ENCODE results near the gene PLBD2. TPM values are rescaled to one million over a fixed set of nuclear protein-coding genes. Genes with fewer than 3 reads are reported as not detected.

Gene PLBD2
- total RNA-seq, 1 donor from 2014 or later = 102 TPM

DNA sequence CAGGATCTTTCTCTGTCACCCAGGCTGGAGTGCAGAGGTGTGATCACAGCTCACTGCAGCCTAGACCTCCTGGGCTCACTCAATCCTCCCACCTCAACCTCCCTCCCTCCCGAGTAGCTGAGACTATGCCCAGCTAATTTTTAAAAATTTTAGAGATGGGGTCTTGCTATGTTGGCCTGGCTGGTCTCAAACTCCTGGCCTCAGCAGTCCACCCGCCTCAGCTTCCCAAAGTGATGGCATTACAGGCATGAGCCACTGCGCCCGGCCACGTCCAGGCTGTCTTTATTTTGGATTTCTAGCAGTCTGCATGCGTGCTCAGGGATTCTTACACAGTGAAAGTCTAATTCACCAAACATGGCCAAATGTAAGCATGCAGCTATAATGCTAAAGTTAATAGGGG, 41.3 kb upstream of the PLBD2 start:
- no peak overlapping the region for H3K27ac Mint-ChIP-seq (ENCODE audit: unreplicated experiment)
- TF ChIP-seq, protein P1, sequence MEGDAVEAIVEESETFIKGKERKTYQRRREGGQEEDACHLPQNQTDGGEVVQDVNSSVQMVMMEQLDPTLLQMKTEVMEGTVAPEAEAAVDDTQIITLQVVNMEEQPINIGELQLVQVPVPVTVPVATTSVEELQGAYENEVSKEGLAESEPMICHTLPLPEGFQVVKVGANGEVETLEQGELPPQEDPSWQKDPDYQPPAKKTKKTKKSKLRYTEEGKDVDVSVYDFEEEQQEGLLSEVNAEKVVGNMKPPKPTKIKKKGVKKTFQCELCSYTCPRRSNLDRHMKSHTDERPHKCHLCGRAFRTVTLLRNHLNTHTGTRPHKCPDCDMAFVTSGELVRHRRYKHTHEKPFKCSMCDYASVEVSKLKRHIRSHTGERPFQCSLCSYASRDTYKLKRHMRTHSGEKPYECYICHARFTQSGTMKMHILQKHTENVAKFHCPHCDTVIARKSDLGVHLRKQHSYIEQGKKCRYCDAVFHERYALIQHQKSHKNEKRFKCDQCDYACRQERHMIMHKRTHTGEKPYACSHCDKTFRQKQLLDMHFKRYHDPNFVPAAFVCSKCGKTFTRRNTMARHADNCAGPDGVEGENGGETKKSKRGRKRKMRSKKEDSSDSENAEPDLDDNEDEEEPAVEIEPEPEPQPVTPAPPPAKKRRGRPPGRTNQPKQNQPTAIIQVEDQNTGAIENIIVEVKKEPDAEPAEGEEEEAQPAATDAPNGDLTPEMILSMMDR (IDR thresholded peaks at IDR 0.05) = no peak
- H3K4me1 Mint-ChIP-seq (ENCODE audit: low read depth) = no peaks in the 10 kb centered on the region
- no peaks in the 10 kb centered on the region for H3K27me3 Mint-ChIP-seq (ENCODE audit: low read depth)
- no peaks in the 10 kb centered on the region for H3K9me3 Mint-ChIP-seq (ENCODE audit: low read depth)
- no peak overlapping the region for H3K4me3 Mint-ChIP-seq (ENCODE audit: unreplicated experiment)
- H3K36me3 Mint-ChIP-seq (ENCODE audit: low read depth) = peaks cover 24% of the 10 kb centered on the region
- no peak for DNase-seq (ENCODE audit: low spot score)

DNA sequence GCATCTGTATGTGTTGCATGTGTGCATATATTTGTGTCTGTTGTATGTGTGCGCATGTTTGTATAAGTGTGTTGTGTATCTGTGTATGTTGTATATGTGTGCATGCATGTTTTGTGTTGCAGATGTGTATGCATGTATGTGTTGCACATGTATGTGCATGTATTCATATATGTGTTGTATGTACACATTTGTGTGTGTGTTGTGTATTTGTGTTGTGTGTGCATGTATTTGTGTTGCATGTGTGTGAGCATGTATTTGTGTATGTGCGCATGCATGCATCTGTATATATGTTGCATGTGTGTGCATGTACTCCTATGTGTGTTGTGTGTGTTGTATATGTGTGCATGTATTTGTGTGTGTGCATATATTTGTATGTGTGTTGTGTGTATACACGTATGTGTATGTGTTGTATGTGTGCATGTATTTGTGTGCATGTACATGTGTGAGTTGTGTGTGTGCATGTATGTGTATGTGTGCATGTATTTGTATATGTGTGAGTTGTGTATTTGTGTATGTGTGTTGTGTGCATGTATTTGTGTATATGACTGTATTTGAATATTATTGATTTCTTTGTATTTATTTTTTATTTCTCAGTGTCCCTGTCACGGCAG, 40.2 kb upstream of the PLBD2 start:
- Mint-ChIP-seq H3K27me3 (ENCODE audit: low read depth) (no peaks in the 10 kb centered on the region), H3K36me3 (ENCODE audit: low read depth) (peaks cover 25% of the 10 kb centered on the region), H3K4me3 (ENCODE audit: unreplicated experiment) (no peak overlapping the region), H3K27ac (ENCODE audit: unreplicated experiment) (no peak overlapping the region), H3K4me1 (ENCODE audit: low read depth) (no peaks in the 10 kb centered on the region), H3K9me3 (ENCODE audit: low read depth) (peaks cover 5% of the 10 kb centered on the region)
- TF ChIP-seq, protein P1 (IDR thresholded peaks at IDR 0.05) = no peak
- DNase-seq (ENCODE audit: low spot score) = no peak

DNA sequence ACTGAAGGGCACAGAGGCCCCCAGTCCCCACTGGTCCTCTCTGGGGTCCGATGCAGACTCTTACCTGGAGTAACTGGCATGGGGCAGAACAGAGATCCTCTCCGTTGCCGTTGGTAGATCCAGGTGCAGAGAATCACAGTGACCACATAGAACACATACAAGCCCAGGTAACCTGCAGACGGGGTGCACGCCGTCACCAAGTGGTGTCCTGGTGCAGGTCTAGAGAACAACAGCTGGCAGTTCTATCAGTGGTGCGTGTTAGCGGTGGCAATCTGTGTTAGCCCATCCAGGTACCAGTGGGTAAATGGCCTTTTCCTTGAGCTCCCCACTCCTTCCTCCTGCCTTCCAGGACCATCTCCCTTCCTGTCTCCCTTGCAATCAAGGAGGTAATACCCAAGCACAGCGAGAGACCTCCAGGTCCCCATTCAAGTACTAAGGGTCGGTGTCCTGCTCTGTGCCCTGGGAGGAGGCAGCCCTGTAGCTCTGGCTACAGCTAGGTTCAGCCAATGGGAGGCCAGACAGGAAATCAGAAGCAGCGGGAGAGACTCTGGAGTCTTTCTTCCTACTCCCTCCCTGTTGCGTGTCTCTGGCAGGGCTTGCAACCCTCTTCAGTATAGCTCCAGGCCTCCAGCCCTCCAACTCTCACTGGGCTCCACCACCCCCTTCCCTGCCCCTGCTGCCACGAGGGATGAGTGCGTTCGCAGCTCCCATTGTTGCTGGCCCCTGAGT, 39.3 kb upstream of the PLBD2 start:
- no peak overlapping the region for H3K4me3 Mint-ChIP-seq (ENCODE audit: unreplicated experiment)
- peaks cover 5% of the 10 kb centered on the region for H3K9me3 Mint-ChIP-seq (ENCODE audit: low read depth)
- H3K36me3 Mint-ChIP-seq (ENCODE audit: low read depth) = peaks cover 25% of the 10 kb centered on the region
- no peak for DNase-seq (ENCODE audit: low spot score)
- no peaks in the 10 kb centered on the region for H3K27me3 Mint-ChIP-seq (ENCODE audit: low read depth)
- TF ChIP-seq, protein P1 (IDR thresholded peaks at IDR 0.05) = no peak
- no peak overlapping the region for H3K27ac Mint-ChIP-seq (ENCODE audit: unreplicated experiment)
- H3K4me1 Mint-ChIP-seq (ENCODE audit: low read depth) = no peaks in the 10 kb centered on the region

DNA sequence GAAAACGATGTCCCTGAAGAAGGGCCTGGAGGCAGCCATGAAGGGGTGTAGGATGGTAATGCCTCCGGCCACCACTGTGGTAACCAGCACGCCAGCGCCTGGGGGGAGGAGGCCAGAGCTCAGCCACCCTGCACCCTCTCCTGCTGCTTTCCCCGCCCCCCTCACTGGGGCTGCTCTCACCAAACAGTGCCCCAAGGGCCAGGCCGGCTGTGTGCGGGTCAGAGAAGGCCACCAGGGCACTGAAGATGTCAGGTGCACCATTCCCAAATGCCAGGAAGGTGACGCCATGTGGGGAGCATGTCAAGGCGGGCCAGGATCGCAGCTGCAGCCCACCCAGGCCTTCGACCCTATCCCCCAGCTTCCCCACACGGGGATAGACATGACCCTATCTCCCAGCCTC, 38.0 kb upstream of the PLBD2 start:
- peaks cover 5% of the 10 kb centered on the region for H3K9me3 Mint-ChIP-seq (ENCODE audit: low read depth)
- H3K4me3 Mint-ChIP-seq (ENCODE audit: unreplicated experiment) = no peak overlapping the region
- H3K36me3 Mint-ChIP-seq (ENCODE audit: low read depth) = peaks cover 23% of the 10 kb centered on the region
- TF ChIP-seq, protein P1 (IDR thresholded peaks at IDR 0.05) = no peak
- no peaks in the 10 kb centered on the region for H3K4me1 Mint-ChIP-seq (ENCODE audit: low read depth)
- H3K27ac Mint-ChIP-seq (ENCODE audit: unreplicated experiment) = no peak overlapping the region
- no peak for DNase-seq (ENCODE audit: low spot score)
- no peaks in the 10 kb centered on the region for H3K27me3 Mint-ChIP-seq (ENCODE audit: low read depth)

DNA sequence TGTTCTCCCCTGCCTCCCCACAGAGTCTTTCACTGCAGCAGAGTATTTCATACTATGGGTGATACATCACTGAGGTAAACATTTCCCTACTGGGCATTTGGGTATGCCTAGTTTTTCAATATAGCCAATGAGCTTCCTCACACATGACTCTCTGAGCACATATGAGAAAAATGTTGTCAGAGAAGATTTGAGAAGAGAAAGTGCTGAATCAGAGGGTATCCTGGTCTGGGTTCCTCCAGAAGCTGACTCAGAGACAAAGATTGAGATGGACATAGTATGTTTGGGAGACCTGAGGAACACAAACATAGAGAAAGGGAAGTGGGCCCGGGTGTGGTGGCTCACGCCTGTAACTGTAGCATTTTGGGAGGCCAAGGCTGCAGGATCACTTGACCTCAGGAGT, 36.0 kb upstream of the PLBD2 start:
- H3K9me3 Mint-ChIP-seq (ENCODE audit: low read depth) = peaks cover 5% of the 10 kb centered on the region
- no peak overlapping the region for H3K27ac Mint-ChIP-seq (ENCODE audit: unreplicated experiment)
- H3K4me1 Mint-ChIP-seq (ENCODE audit: low read depth) = peaks cover 14% of the 10 kb centered on the region
- peaks cover 23% of the 10 kb centered on the region for H3K36me3 Mint-ChIP-seq (ENCODE audit: low read depth)
- H3K27me3 Mint-ChIP-seq (ENCODE audit: low read depth) = no peaks in the 10 kb centered on the region
- TF ChIP-seq, protein P1 (IDR thresholded peaks at IDR 0.05) = no peak
- no peak for DNase-seq (ENCODE audit: low spot score)
- H3K4me3 Mint-ChIP-seq (ENCODE audit: unreplicated experiment) = no peak overlapping the region

All from chondrocyte (in vitro differentiated cells).